AG20443 (cell line): ENCODE measurements around the gene HMCN1.
"Not testable (repeated sequence)": the region's sequence is repeated elsewhere in the genome, so short reads cannot be mapped to it uniquely, and the experiment has no call there.

ENCODE experiments used
- DNase-seq: peaks from one replicate; pipeline ENCODE4 v3.0.0; 2012; ENCODE audit warnings: low spot score, mixed read lengths

HMCN1 gene

GRCh38 chr1:185853739-185854138 lies 119.5 kb downstream of the HMCN1 start:
- DNase-seq: peak; percentile 24

GRCh38 chr1:185856482-185856881 lies 122.3 kb downstream of the HMCN1 start:
- no peak for DNase-seq

GRCh38 chr1:185857442-185857841 lies 123.3 kb downstream of the HMCN1 start:
- no peak for DNase-seq

- DNase-seq: no peak
Observed at GRCh38 chr1:185860311-185860710, 126.1 kb downstream of the HMCN1 start.

- DNase-seq: no peak
Observed at GRCh38 chr1:185860859-185861258, 126.7 kb downstream of the HMCN1 start.

- no peak for DNase-seq
Observed at GRCh38 chr1:185861630-185862029, 127.4 kb downstream of the HMCN1 start.

- DNase-seq: no peak
Observed at GRCh38 chr1:185862235-185862634, 128.0 kb downstream of the HMCN1 start.

GRCh38 chr1:185864331-185864730 lies 130.1 kb downstream of the HMCN1 start:
- DNase-seq: no peak

GRCh38 chr1:185864889-185865517 lies 130.8 kb downstream of the HMCN1 start:
- peak; percentile 65 for DNase-seq

GRCh38 chr1:185869590-185869989 lies 135.4 kb downstream of the HMCN1 start:
- no peak for DNase-seq

GRCh38 chr1:185871627-185872150 lies 137.5 kb downstream of the HMCN1 start:
- DNase-seq: no peak

- DNase-seq: no peak
Observed at GRCh38 chr1:185874246-185874645, 140.1 kb downstream of the HMCN1 start.

GRCh38 chr1:185880330-185880729 lies 146.1 kb downstream of the HMCN1 start:
- DNase-seq: no peak

GRCh38 chr1:185880779-185881333 lies 146.7 kb downstream of the HMCN1 start:
- DNase-seq: no peak

- no peak for DNase-seq
Observed at GRCh38 chr1:185886046-185886445, 151.9 kb downstream of the HMCN1 start.

GRCh38 chr1:185886671-185887070 lies 152.5 kb downstream of the HMCN1 start:
- no peak for DNase-seq

- DNase-seq: not testable (repeated sequence)
Observed at GRCh38 chr1:185892831-185893403, 158.7 kb downstream of the HMCN1 start.

- DNase-seq: peak; percentile 14
Observed at GRCh38 chr1:185894791-185895190, 160.6 kb downstream of the HMCN1 start.

- DNase-seq: peak; percentile 25
Observed at GRCh38 chr1:185895208-185895900, 161.2 kb downstream of the HMCN1 start.

- DNase-seq: peak; percentile 25
Observed at GRCh38 chr1:185896863-185897262, 162.7 kb downstream of the HMCN1 start.

- DNase-seq: no peak
Observed at GRCh38 chr1:185906186-185906585, 172.0 kb downstream of the HMCN1 start.

GRCh38 chr1:185907246-185907645 lies 173.1 kb downstream of the HMCN1 start:
- no peak for DNase-seq

- no peak for DNase-seq
Observed at GRCh38 chr1:185911978-185912377, 177.8 kb downstream of the HMCN1 start.
